Astrocyte of the cerebellum (primary cell): ENCODE data around the gene NLN.

Source experiments
- DNase-seq: peaks from one replicate; pipeline ENCODE4 v3.0.0-alpha.2; 2011; ENCODE audit warnings: low read depth
- H3K4me3 ChIP-seq: 2 replicates; pipeline ENCODE4 v1.5.1; 2011; ENCODE audit warnings: mild to moderate bottlenecking, low read depth, low read length, moderate library complexity
- CTCF ChIP-seq: IDR thresholded peaks from 2 replicates; pipeline ENCODE4 v1.5.1; 2012; ENCODE audit warnings: low read length, low read depth, moderate library complexity, mild to moderate bottlenecking; ENCODE audit errors: missing control alignments
- in situ Hi-C: cut with HindIII; loops from 2 replicates; pipeline ENCODE4 v1.10.0; 2017; ENCODE audit warnings: low sequenced_read_pairs

Gene NLN

GRCh38 chr5:65811885-65812284 is 89.9 kb downstream of the NLN start:
- in situ Hi-C loops: no loop called here
- H3K4me3 ChIP-seq: no peak overlapping the region
- no peak for DNase-seq
- no peak for TF ChIP-seq CTCF

GRCh38 chr5:65812648-65813047 is 90.6 kb downstream of the NLN start:
- in situ Hi-C loops: no loop called here
- no peak for DNase-seq
- H3K4me3 ChIP-seq: no peak overlapping the region
- no peak for TF ChIP-seq CTCF

GRCh38 chr5:65813174-65813573 is 91.2 kb downstream of the NLN start:
- no peak for DNase-seq
- TF ChIP-seq CTCF: no peak
- in situ Hi-C loops: no loop called here
- H3K4me3 ChIP-seq: no peak overlapping the region

- in situ Hi-C loops: no loop called here
- DNase-seq: no peak
- no peak for TF ChIP-seq CTCF
- no peak overlapping the region for H3K4me3 ChIP-seq
Measured at GRCh38 chr5:65815161-65815560, 93.2 kb downstream of the NLN start.

GRCh38 chr5:65816729-65817128 is 94.7 kb downstream of the NLN start:
- TF ChIP-seq CTCF: no peak
- DNase-seq: no peak
- in situ Hi-C loops: no loop called here
- no peak overlapping the region for H3K4me3 ChIP-seq

GRCh38 chr5:65817931-65818330 is 95.9 kb downstream of the NLN start:
- DNase-seq: no peak
- no peak for TF ChIP-seq CTCF
- in situ Hi-C loops: no loop called here

GRCh38 chr5:65818592-65818991 is 96.6 kb downstream of the NLN start:
- DNase-seq: no peak
- in situ Hi-C loops: no loop called here
- TF ChIP-seq CTCF: no peak
- H3K4me3 ChIP-seq: no peak overlapping the region

More at GRCh38 chr5:65817931-65818330, 95.9 kb downstream of the NLN start:
- no peak overlapping the region for H3K4me3 ChIP-seq
